Measurements from ENCODE around the gene FBXO42. TPM values are rescaled to one million over a fixed set of nuclear protein-coding genes. Genes with fewer than 3 reads are reported as not detected.

Gene FBXO42
- total RNA-seq, 1 donor from 2014 or later: 18.4 TPM

- no peak for TF ChIP-seq CTCF (conservative IDR thresholded peaks at IDR 0.05)
- no peak overlapping the region for H3K4me3 Mint-ChIP-seq
- peaks cover 9% of the 10 kb centered on the region for H3K4me1 Mint-ChIP-seq (ENCODE audit: unreplicated experiment)
- no peak for DNase-seq (ENCODE audit: extremely low spot score, unreplicated experiment)
- H3K36me3 Mint-ChIP-seq: no peaks in the 10 kb centered on the region
- no peaks in the 10 kb centered on the region for H3K9me3 Mint-ChIP-seq
- no peak overlapping the region for H3K27ac Mint-ChIP-seq
- H3K27me3 Mint-ChIP-seq: peaks cover 29% of the 10 kb centered on the region
Observed at GRCh38 chr1:16231331-16232315, 120.7 kb downstream of the FBXO42 start.

DNA sequence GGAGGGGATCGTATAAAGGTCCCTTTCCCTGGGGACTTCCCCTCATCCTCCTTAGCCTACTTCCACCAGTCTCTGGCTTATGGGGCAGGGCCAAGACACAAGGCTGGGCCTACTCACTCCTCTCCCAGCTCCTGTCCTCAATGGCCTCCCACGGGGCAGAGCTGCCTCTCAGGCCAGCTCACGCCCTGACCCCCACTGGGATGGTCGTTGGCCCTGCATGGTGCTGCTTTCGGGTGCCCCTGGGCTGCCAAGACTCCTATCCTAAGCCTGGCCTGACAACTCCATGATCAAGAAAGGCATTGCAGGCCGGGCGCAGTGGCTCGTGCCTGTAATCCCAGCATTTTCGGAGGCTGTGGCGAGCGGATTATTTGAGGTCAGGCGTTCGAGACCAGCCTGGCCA lies 121.5 kb downstream of the FBXO42 start:
- Mint-ChIP-seq H3K4me3 (no peak overlapping the region), H3K9me3 (no peaks in the 10 kb centered on the region), H3K27me3 (peaks cover 37% of the 10 kb centered on the region)

GRCh38 chr1:16229976-16230740 lies 122.1 kb downstream of the FBXO42 start:
- Mint-ChIP-seq H3K4me3 (no peak overlapping the region), H3K4me1 (ENCODE audit: unreplicated experiment) (peaks cover 4% of the 10 kb centered on the region), H3K9me3 (no peaks in the 10 kb centered on the region), H3K36me3 (no peaks in the 10 kb centered on the region), H3K27me3 (peaks cover 37% of the 10 kb centered on the region), H3K27ac (no peak overlapping the region)
- DNase-seq (ENCODE audit: extremely low spot score, unreplicated experiment): no peak
- TF ChIP-seq CTCF (conservative IDR thresholded peaks at IDR 0.05): no peak

More for the DNA sequence above, 121.5 kb downstream of the FBXO42 start:
- Mint-ChIP-seq H3K27ac (no peak overlapping the region), H3K4me1 (ENCODE audit: unreplicated experiment) (peaks cover 4% of the 10 kb centered on the region), H3K36me3 (no peaks in the 10 kb centered on the region)
- TF ChIP-seq CTCF (conservative IDR thresholded peaks at IDR 0.05): no peak
- no peak for DNase-seq (ENCODE audit: extremely low spot score, unreplicated experiment)

DNA sequence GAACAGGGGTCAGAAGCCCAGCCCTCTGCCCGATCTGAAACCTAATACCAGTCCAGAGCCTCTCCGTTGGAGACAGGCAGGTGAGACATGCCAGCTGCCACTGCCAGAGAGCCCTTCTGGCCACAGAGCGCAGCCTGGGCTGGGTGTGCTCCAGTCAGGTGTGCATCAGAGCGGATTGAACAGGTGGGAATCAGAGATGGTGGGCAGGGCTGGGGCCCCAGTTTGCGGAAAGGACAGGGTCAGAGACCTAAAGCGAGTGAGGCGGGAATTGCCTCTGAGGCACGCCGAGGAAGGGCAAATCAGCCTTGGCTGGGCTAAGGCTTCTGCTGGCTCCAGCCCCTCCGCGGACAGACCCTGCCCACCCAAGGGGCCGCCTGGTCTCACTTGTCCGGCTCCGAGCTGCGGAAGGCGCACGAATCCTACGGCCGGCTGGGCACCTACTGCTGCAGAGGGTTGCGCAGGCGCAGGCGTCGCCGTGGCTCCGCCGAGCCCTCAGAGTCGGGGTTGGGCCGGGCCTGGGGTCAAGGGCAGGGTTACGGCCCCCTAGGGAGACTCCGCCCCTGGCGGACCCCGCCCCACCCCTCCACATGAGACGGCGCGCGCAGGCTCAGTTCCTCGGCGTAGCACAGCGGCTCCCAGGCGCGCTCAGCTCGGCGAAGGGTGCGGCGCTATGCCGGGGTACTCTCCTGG lies 125.6 kb downstream of the FBXO42 start:
- Mint-ChIP-seq H3K4me1 (ENCODE audit: unreplicated experiment) (peaks cover 4% of the 10 kb centered on the region), H3K36me3 (no peaks in the 10 kb centered on the region), H3K4me3 (peak overlapping the region; percentile 85), H3K27ac (no peak overlapping the region), H3K9me3 (no peaks in the 10 kb centered on the region), H3K27me3 (peaks cover 44% of the 10 kb centered on the region)
- no peak for DNase-seq (ENCODE audit: extremely low spot score, unreplicated experiment)
- no peak for TF ChIP-seq CTCF (conservative IDR thresholded peaks at IDR 0.05)

DNA sequence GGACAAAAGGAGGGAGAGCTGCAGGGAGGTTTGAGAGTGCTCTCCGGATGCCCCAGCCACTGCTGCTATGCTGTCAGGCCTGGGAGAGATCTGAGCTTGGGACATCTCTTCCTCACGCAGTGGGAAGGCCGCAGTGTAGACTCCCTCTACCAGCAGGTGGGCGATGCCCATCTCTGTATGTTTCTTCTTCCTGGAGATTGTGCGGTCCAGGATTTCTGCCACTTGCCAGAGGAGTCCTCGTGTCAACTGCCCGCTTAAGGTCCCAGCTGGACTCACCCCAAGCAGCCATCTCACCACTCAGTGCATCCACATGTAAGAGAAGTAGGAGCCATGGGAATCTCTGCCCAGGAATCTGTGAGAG lies 126.2 kb downstream of the FBXO42 start:
- Mint-ChIP-seq H3K36me3 (no peaks in the 10 kb centered on the region), H3K27ac (no peak overlapping the region), H3K27me3 (peaks cover 47% of the 10 kb centered on the region), H3K9me3 (no peaks in the 10 kb centered on the region), H3K4me3 (peak overlapping the region; percentile 85), H3K4me1 (ENCODE audit: unreplicated experiment) (peaks cover 4% of the 10 kb centered on the region)
- no peak for DNase-seq (ENCODE audit: extremely low spot score, unreplicated experiment)
- TF ChIP-seq CTCF (conservative IDR thresholded peaks at IDR 0.05): no peak

Measured in type B pancreatic cell (in vitro differentiated cells).